Stimulated activated naive CD8-positive, alpha-beta T cell treated with anti-CD3 and anti-CD28 coated beads, Interleukin-15, Interleukin-2, amounts not matched to agents 100 U/mL and 50 U/mL, for 24 hours (primary cell): ENCODE results near the gene PER2.
"Not testable (repeated sequence)": the region's sequence is repeated elsewhere in the genome, so short reads cannot be mapped to it uniquely, and the experiment has no call there.

Experiments
- ATAC-seq: fragments of 150-1000 bp; cut with Tn5 transposase; one replicate; pipeline ENCODE4 v1.10.0; 2021
- DNase-seq: peaks from one replicate; pipeline ENCODE4 v3.0.0; 2021

PER2 gene

DNA sequence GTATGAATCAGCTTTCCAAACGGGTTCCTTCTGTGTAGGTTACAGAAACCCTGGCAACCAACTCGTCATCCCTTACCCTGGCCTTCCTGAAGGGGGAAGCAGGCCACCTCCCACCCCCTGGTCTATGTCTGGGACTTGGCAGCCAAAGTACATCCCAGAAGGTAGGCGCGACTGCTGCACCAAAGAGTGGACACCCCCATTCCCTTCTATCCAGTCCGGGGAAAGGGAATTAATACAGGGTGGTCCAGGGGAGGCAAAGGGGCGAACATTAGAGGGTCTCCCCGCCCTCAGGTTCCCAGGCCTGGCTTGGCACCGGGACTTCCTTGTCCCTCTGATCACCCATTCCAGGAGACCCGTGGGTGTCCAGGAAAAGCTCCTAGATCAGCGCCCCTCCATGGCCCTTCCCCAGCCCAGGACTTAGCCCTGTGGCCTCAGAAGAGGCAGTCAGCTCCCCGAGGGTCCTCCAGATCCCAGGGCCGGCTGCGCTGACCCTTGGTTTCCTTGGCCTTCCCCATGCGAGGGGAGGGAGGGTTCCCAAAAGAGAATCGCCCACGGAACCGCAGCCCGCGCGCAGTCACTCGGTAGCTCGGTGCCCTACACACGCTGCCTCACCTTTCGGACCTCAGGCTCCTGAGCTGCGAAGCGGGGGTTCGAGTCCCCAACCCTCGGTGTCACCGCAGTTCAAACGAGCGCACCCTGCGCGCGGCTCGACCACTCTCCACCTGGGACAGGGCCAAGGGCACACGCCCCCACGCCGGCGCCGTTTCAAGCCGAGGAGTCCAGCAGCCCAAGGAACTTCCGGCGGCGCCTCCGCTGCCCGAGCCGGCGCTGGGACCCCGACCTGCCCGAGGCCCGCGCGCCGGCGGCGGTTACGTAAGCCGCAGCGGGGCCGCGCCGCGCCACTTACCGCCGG lies at the start of gene PER2:
Gene PER2, minus strand, starts transcription at position 874 of the 913 bp plus-strand sequence. CDS start 10,674 bp downstream, outside the sequence.
- peak; percentile 19 for ATAC-seq

GRCh38 chr2:238337846-238338245 lies 49.4 kb upstream of the PER2 start:
- ATAC-seq: no peak
- no peak for DNase-seq

More for the DNA sequence above, at the start of gene PER2:
- DNase-seq: peak; percentile 55

- no peak for ATAC-seq
- no peak for DNase-seq
Observed at GRCh38 chr2:238336793-238337444, 48.5 kb upstream of the PER2 start.

DNA sequence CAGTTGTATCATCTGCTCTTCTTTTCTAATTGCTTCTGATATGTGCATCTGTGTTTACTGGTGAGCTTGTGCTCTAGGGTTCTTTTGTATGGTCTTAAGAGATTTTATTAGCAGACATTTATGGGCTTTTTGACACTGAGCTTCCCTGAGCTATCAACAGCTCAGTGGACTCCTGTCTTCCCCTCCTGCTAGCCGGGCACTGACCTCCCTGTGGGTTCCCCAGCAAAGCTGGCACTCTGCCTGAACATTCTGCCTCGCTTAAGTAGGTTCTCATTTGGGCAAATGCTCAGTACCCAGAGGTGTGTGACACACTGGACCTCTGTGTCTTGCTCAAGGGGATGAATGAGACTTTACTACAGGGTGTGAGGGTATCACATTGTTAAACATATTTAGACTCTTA lies 47.7 kb upstream of the PER2 start:
- no peak for ATAC-seq
- DNase-seq: no peak

- not testable (repeated sequence) for ATAC-seq
Observed at GRCh38 chr2:238335591-238335990, 47.2 kb upstream of the PER2 start.

DNA sequence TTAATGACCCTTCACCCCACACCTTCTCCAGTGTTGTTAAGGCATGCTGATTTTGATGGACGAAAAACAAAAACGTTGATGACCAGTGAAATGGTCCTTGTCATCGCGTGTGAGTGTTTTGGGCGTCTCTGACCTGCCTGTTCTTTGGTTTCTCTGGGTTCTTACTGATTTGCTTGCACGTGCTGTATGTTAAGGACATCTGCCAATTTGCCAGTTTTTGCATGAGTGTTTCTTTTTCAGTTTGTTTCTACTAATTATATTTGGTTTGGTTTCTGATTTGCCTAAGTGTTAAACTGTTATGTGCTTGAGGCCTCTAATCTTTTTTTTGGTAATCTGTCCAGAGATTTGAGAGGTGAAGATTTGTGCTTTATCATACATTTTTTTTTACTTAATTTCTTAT lies 46.5 kb upstream of the PER2 start:
- DNase-seq: no peak
- ATAC-seq: no peak

More at GRCh38 chr2:238335591-238335990, 47.2 kb upstream of the PER2 start:
- not testable (repeated sequence) for DNase-seq

- no peak for DNase-seq
- no peak for ATAC-seq
Observed at GRCh38 chr2:238331916-238332315, 43.5 kb upstream of the PER2 start.

GRCh38 chr2:238330391-238330790 lies 42.0 kb upstream of the PER2 start:
- ATAC-seq: no peak

DNA sequence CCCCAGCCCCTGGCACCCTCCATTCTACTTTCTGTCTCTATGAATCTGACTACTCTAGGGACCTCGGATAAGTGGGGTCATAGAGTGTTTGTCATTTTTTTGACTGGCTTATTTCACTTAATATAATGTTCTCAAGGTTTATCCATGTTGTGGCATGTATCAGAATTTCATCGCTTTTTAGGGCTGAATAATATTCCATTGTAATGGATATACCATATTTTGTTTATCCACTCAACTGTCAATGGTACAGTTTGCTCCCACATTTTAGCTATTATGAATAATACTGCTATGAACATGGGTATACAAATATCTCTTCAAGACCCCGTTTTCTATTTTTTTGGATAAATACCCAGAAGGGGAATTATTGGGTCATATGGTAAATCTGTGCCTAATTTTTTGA lies 39.3 kb upstream of the PER2 start:
- ATAC-seq (no peak), DNase-seq (no peak)

More at GRCh38 chr2:238330391-238330790, 42.0 kb upstream of the PER2 start:
- no peak for DNase-seq

GRCh38 chr2:238326801-238327365 lies 38.5 kb upstream of the PER2 start:
- no peak for ATAC-seq
- DNase-seq: no peak

GRCh38 chr2:238325694-238326093 lies 37.3 kb upstream of the PER2 start:
- no peak for DNase-seq
- no peak for ATAC-seq

DNA sequence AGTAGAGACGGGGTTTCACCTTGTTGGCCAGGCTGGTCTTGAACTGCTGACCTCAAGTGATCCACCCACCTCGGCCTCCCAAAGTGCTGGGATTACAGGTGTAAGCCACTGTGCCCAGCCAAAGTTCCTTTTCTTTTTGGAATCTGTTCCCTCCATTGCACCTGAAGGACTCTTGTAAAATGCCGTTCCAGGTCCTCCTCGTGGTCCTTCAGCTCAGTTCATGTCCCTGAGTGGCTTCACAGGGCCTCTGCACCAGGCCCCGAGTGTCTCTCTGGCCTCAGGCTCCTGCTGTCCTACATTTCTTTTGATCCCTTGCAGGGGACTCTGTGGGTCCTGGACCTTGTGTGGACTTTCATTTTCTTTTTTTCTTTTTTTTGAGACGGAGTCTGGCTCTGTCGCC lies 35.8 kb upstream of the PER2 start:
- ATAC-seq, DNase-seq: not testable (repeated sequence)

DNA sequence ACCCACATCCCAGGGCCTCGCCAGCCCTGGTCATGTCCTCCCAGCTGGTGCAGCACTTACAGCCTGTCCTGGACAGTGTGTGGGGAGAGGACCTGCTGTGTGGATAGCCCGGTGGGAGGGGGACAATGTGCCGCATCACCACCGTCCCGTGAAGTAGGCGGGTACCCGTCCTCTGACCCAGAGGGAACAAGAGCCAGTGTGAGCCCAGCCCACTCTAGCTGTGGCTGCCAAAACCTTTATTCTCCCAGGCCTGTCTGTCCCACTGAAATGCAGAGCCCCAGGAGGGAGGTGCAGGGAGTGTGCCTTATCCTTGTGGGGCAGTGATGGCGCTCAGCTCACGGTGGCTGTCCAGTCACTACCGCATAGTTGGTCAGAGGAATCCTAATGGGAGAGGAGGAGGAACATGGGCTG lies 33.6 kb upstream of the PER2 start:
- ATAC-seq (no peak), DNase-seq (no peak)

- DNase-seq: no peak
- ATAC-seq: no peak
Observed at GRCh38 chr2:238321467-238321866, 33.1 kb upstream of the PER2 start.

DNA sequence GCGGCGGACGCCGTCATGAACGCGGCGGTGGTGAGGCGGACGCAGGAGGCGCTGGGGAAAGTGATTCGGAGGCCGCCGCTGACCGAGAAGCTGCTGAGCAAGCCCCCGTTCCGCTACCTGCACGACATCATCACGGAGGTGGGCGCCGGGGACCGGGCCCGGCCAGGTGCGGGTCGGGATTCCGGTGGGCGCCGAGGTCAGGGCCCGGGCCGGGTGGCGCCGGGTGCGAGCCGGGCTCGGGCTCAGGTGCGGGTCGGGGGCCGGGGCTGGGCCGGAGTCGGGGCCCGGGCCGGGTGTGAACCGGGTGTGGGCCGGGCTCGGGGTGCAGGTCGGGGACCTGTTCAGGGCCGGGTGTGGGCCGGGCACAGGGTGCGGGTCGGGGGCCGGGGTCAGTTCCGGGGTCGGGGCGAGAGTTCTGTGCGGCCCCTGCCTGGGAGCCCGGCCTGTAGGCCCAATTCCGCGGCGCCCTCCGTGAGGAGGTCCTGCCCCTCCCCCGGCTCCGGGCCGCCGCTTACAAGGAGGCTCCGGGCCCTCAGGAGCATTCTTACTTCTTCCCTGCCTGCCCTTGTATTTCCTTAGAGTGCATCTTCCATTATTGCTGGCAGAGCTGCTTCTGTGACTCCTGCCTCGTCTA lies 32.4 kb upstream of the PER2 start:
- DNase-seq: no peak

GRCh38 chr2:238320246-238320647 lies 31.8 kb upstream of the PER2 start, which contains the start of gene TRAF3IP1:
TRAF3IP1 (plus strand) TSS chr2:238320518; CDS start chr2:238320663, 145 bp downstream.
- ATAC-seq: peak; percentile 96
- peak; percentile 89 for DNase-seq

More for the DNA sequence above, 32.4 kb upstream of the PER2 start:
- ATAC-seq: peak; percentile 47

DNA sequence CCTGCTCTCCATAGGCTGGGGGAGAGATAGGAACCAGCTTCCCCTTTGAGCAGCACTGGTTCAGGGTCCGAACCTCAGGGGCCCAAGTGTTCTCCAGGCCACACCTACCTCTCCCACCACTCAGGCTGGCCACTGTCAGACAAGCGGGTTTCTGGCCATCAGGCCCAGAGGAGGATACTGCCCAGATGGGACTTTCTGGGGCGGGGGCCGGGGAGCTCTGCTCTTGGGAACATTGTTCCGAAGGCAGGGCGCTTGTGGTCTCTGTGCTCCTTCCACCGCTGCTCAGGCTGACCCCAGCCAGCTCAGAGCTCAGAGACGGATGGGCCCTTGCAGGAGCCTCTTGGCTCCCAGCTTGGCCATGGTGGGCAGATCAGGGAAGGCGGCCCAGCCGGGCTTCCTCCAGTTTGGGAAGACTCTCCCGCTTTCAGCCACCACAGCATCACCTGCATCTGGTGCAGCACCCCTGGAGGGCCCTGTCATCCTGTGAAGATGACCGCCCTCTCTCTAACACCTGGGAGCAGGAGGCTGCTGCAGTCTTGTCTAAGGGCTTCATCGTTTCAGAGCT lies 26.7 kb upstream of the PER2 start:
- ATAC-seq (no peak), DNase-seq (no peak)

GRCh38 chr2:238314576-238314975 lies 26.2 kb upstream of the PER2 start:
- ATAC-seq: no peak
- no peak for DNase-seq

DNA sequence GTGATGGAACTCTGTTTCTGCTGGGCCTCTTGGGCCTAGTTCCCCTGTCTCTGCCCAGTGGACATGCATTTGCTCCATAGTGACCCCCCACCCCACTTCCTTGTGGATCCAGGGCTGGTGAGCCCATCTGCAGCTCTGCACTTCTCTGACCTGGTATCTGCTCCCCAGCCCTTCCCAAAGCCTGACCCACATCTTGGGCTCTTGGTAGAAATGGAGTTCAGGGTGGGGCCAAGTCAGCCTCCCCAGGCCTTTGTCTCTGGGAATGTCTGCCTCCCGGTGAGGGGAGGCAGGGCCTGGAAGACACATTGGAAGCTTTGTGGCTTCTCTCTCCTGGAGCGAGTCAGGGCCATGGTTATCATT lies 25.6 kb upstream of the PER2 start:
- ATAC-seq (no peak), DNase-seq (no peak)

DNA sequence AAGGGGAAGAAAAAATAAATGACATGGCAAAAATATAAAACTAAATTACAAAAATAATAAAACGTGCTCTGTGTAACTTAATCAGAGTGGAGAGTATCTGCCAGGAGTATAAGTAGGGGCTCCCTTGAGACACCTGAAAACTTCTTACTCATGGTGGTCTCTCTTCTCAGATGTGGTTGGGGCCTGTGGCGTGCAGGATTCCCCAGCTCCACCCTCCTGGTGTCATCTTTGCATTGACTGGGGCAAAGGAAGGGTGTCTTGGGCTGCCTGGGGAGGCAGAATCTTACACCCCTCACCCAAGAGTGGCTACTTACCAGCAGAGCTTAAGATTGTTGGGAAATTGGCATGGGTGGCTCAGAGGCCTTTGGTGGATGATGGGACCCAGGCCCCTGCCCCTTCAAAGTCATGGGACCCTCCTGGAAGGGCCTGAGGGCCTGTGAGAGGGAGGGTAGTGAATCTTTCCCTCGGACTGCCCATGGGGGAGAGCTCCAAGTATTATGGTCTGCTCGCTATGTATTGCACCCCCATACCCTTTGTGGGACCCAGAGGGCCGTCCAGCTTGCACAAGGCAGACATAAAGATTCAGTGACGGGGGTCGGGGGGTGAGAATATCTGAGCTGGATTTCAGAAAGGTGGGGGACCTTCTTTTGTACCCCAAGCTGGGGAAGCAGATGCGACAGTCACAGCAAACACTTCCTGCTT lies 25.0 kb upstream of the PER2 start:
- ATAC-seq: peak; percentile 76
- DNase-seq: no peak

GRCh38 chr2:238310721-238311120 lies 22.3 kb upstream of the PER2 start:
- ATAC-seq, DNase-seq: not testable (repeated sequence)
